Liver (tissue), 3 donors: Measurements from ENCODE around the gene PROS1.

Experiments used
- ATF3 ChIP-seq: IDR thresholded peaks from 2 replicates; pipeline ENCODE4 v1.6.1; 2016; ENCODE audit warnings: antibody characterized with exemption
- CTCF ChIP-seq: fragments of 150-350 bp; IDR thresholded peaks from 2 replicates; pipeline ENCODE4 v1.5.1; 2017; ENCODE audit warnings: improper control_type of control experiment, low read depth, low read length; ENCODE audit not compliant: missing input control
- EGR1 ChIP-seq, 2 donors: IDR thresholded peaks; 2 replicates each; pipeline ENCODE4 v1.6.1; 2016 to 2018; ENCODE audit warnings: antibody characterized with exemption in 2 of 2, low read depth in 2 of 2
- FOXA1 ChIP-seq: IDR thresholded peaks from 2 replicates; pipeline ENCODE4 v1.6.1; 2016; ENCODE audit warnings: antibody characterized with exemption
- GABPA ChIP-seq, 2 donors: IDR thresholded peaks in 1 of 2; conservative IDR thresholded peaks in 1 of 2; 2 replicates each; pipeline ENCODE4 v1.6.1; 2016; ENCODE audit warnings: antibody characterized with exemption in 2 of 2, mild to moderate bottlenecking in 1 of 2, moderate library complexity in 1 of 2
- JUND ChIP-seq, 2 donors: IDR thresholded peaks; 2 replicates each; pipeline ENCODE4 v1.6.1; 2016; ENCODE audit warnings: antibody characterized with exemption in 2 of 2
- MAX ChIP-seq: IDR thresholded peaks from 2 replicates; pipeline ENCODE4 v1.6.1; 2016; ENCODE audit warnings: antibody characterized with exemption
- RAD21 ChIP-seq, 2 donors: IDR thresholded peaks; 2 replicates each; pipeline ENCODE4 v1.6.1; 2016; ENCODE audit warnings: antibody characterized with exemption in 2 of 2, mild to moderate bottlenecking in 2 of 2
- RXRA ChIP-seq, 2 donors: IDR thresholded peaks; 2 replicates each; pipeline ENCODE4 v1.6.1; 2017 to 2018; ENCODE audit warnings: antibody characterized with exemption in 2 of 2, mild to moderate bottlenecking in 1 of 2
- SP1 ChIP-seq: IDR thresholded peaks from 2 replicates; pipeline ENCODE4 v1.6.1; 2018; ENCODE audit warnings: antibody characterized with exemption, mild to moderate bottlenecking
- TAF1 ChIP-seq: conservative IDR thresholded peaks from 2 replicates; pipeline ENCODE4 v1.6.1; 2016; ENCODE audit warnings: antibody characterized with exemption, mild to moderate bottlenecking
- YY1 ChIP-seq: IDR thresholded peaks from 2 replicates; pipeline ENCODE4 v1.6.1; 2016; ENCODE audit warnings: antibody characterized with exemption, mild to moderate bottlenecking
- TF ChIP-seq, protein P1 (sequence below): IDR thresholded peaks from 2 replicates; pipeline ENCODE4 v1.6.1; 2016; ENCODE audit warnings: antibody characterized with exemption, mild to moderate bottlenecking
- donor health status: healthy.
- donor health status: healthy.

DNA sequence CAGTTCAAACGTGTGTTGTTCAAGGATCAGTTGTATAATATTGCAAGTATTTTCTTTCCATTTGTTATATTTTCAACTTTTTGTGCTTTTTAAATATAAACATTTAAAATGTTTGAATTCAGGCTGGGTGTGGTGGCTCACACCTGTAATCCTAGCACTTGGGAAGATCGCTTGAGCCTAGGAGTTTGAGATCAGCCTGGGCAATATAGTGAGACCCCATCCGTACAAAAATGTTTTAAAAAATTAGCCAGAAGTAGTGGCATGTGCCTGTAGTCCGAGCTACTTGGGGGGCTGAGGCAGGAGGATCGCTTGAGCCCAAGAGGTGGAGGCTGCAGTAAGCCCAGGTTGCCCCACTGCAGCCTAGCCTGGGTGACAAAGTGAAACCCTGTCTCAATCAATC, 10.9 kb upstream of the PROS1 start:
- TF ChIP-seq, protein P1, sequence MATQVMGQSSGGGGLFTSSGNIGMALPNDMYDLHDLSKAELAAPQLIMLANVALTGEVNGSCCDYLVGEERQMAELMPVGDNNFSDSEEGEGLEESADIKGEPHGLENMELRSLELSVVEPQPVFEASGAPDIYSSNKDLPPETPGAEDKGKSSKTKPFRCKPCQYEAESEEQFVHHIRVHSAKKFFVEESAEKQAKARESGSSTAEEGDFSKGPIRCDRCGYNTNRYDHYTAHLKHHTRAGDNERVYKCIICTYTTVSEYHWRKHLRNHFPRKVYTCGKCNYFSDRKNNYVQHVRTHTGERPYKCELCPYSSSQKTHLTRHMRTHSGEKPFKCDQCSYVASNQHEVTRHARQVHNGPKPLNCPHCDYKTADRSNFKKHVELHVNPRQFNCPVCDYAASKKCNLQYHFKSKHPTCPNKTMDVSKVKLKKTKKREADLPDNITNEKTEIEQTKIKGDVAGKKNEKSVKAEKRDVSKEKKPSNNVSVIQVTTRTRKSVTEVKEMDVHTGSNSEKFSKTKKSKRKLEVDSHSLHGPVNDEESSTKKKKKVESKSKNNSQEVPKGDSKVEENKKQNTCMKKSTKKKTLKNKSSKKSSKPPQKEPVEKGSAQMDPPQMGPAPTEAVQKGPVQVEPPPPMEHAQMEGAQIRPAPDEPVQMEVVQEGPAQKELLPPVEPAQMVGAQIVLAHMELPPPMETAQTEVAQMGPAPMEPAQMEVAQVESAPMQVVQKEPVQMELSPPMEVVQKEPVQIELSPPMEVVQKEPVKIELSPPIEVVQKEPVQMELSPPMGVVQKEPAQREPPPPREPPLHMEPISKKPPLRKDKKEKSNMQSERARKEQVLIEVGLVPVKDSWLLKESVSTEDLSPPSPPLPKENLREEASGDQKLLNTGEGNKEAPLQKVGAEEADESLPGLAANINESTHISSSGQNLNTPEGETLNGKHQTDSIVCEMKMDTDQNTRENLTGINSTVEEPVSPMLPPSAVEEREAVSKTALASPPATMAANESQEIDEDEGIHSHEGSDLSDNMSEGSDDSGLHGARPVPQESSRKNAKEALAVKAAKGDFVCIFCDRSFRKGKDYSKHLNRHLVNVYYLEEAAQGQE = no peak
- TF ChIP-seq JUND (IDR thresholded peaks at IDR 0.05) = no peak
- no peak for TF ChIP-seq YY1
- TF ChIP-seq CTCF = no peak
- no peak for TF ChIP-seq MAX
- TF ChIP-seq TAF1 = no peak
- no peak for TF ChIP-seq RAD21 (IDR thresholded peaks at IDR 0.05)
- TF ChIP-seq RXRA (IDR thresholded peaks at IDR 0.05) = no peak
- no peak for TF ChIP-seq SP1
- TF ChIP-seq GABPA (IDR thresholded peaks at IDR 0.05 in 1 of 2, conservative IDR thresholded peaks at IDR 0.05 in 1 of 2) = no peak
- no peak for TF ChIP-seq FOXA1
- no peak for TF ChIP-seq EGR1 (IDR thresholded peaks at IDR 0.05; ENCODE audit: low read depth in 2 of 2)
- TF ChIP-seq ATF3 = no peak
